Trophoblast cell (in vitro differentiated cells and primary cell): ENCODE results near the gene SNX14.

Source experiments
- DNase-seq, 2 donors: peaks; one replicate each; pipeline ENCODE4 v3.0.0-alpha.2; 2016
- H2AFZ ChIP-seq: 2 replicates; pipeline ENCODE4 v1.6.1; 2013; ENCODE audit warnings: low read length, moderate library complexity, mild to moderate bottlenecking; ENCODE audit not compliant: insufficient read depth, poor library complexity
- H2AK5ac ChIP-seq: 2 replicates; pipeline ENCODE4 v1.6.1; 2013; ENCODE audit warnings: mild to moderate bottlenecking, low read length
- H2BK120ac ChIP-seq: 2 replicates; pipeline ENCODE4 v1.6.1; 2013; ENCODE audit warnings: low read length, mild to moderate bottlenecking, moderate library complexity; ENCODE audit not compliant: insufficient read depth, poor library complexity
- H2BK12ac ChIP-seq: 2 replicates; pipeline ENCODE4 v1.6.1; 2013; ENCODE audit warnings: mild to moderate bottlenecking, low read length, moderate library complexity
- H2BK5ac ChIP-seq: 2 replicates; pipeline ENCODE4 v1.6.1; 2013; ENCODE audit warnings: low read length, low read depth, moderate library complexity, mild to moderate bottlenecking; ENCODE audit not compliant: poor library complexity
- H3K14ac ChIP-seq: 2 replicates; pipeline ENCODE4 v1.6.1; 2013; ENCODE audit warnings: mild to moderate bottlenecking, low read length
- H3K18ac ChIP-seq: 2 replicates; pipeline ENCODE4 v1.6.1; 2013; ENCODE audit warnings: mild to moderate bottlenecking, low read length
- H3K23ac ChIP-seq: 2 replicates; pipeline ENCODE4 v1.6.1; 2013; ENCODE audit warnings: low read length
- H3K27ac ChIP-seq: 2 replicates; pipeline ENCODE4 v1.5.1; 2013; ENCODE audit warnings: low read depth, mild to moderate bottlenecking, inconsistent platforms, low read length, moderate library complexity
- H3K27me3 ChIP-seq: 2 replicates; pipeline ENCODE4 v1.6.1; 2013; ENCODE audit warnings: inconsistent platforms, mild to moderate bottlenecking, low read length, moderate library complexity; ENCODE audit not compliant: insufficient read depth
- H3K36me3 ChIP-seq, 2 experiments: 1 replicate in 1 of 2; 2 replicates in 1 of 2; pipeline ENCODE4 v1.6.1; 2013; ENCODE audit warnings: low read length in 2 of 2, mild to moderate bottlenecking in 2 of 2, moderate library complexity in 1 of 2; ENCODE audit not compliant: insufficient read depth in 2 of 2, control insufficient read depth in 1 of 2
- H3K4ac ChIP-seq: 2 replicates; pipeline ENCODE4 v1.6.1; 2013; ENCODE audit warnings: low read depth, mild to moderate bottlenecking, low read length, moderate library complexity
- H3K4me1 ChIP-seq, 2 experiments: 1 replicate in 1 of 2; 2 replicates in 1 of 2; pipeline ENCODE4 v1.6.1; 2013; ENCODE audit warnings: low read length in 2 of 2, mild to moderate bottlenecking in 2 of 2, moderate library complexity in 1 of 2; ENCODE audit not compliant: insufficient read depth in 2 of 2, control insufficient read depth in 1 of 2
- H3K4me2 ChIP-seq: 2 replicates; pipeline ENCODE4 v1.6.1; 2013; ENCODE audit warnings: inconsistent platforms, mild to moderate bottlenecking, low read length, moderate library complexity
- H3K4me3 ChIP-seq: 2 replicates; pipeline ENCODE4 v1.5.1; 2013; ENCODE audit warnings: mild to moderate bottlenecking, low read depth, low read length, inconsistent platforms
- H3K79me1 ChIP-seq: one replicate; pipeline ENCODE4 v1.6.1; 2013; ENCODE audit warnings: low read length
- H3K79me2 ChIP-seq: 2 replicates; pipeline ENCODE4 v1.6.1; 2013; ENCODE audit warnings: low read length, mild to moderate bottlenecking; ENCODE audit not compliant: control insufficient read depth, insufficient read depth, poor library complexity
- H3K9ac ChIP-seq: 2 replicates; pipeline ENCODE4 v1.6.1; 2013; ENCODE audit warnings: mild to moderate bottlenecking, low read length
- H3K9me3 ChIP-seq: 2 replicates; pipeline ENCODE4 v1.6.1; 2013; ENCODE audit warnings: low read depth, mild to moderate bottlenecking, control low read depth, inconsistent platforms, low read length; ENCODE audit not compliant: insufficient read depth
- H4K12ac ChIP-seq: 2 replicates; pipeline ENCODE4 v1.6.1; 2013; ENCODE audit warnings: low read depth, mild to moderate bottlenecking, low read length, moderate library complexity
- H4K8ac ChIP-seq: 2 replicates; pipeline ENCODE4 v1.6.1; 2013; ENCODE audit warnings: low read depth, mild to moderate bottlenecking, low read length, moderate library complexity
- H4K91ac ChIP-seq: one replicate; pipeline ENCODE4 v1.6.1; 2013; ENCODE audit warnings: low read depth, mild to moderate bottlenecking, low read length, moderate library complexity
- WGBS: extraction: QIAGEN DNeasy Blood & Tissue Kit; methylation state at CpG from one replicate; pipeline ENCODE4 v1.1.7; 2013; ENCODE audit warnings: missing lambda C conversion rate; ENCODE audit not compliant: insufficient read length, insufficient coverage; ENCODE audit errors: extremely low coverage; 5-methylcytosine and 5-hydroxymethylcytosine counted together

Gene SNX14

GRCh38 chr6:85506441-85507093 is 87.1 kb downstream of the SNX14 start:
- Histone ChIP-seq H2BK12ac (no peak overlapping the region), H3K79me1 (no peaks in the 10 kb centered on the region), H3K23ac (no peak overlapping the region), H2BK120ac (no peak overlapping the region), H3K36me3 (peaks cover 0 to 5% of the 10 kb centered on the region in 2 experiments), H3K4me2 (no peak overlapping the region), H4K8ac (no peak overlapping the region), H3K27ac (no peak overlapping the region), H2AK5ac (no peak overlapping the region), H3K18ac (no peak overlapping the region), H2AFZ (no peak overlapping the region), H3K9me3 (no peaks in the 10 kb centered on the region), H3K27me3 (no peaks in the 10 kb centered on the region), H3K14ac (no peak overlapping the region), H4K12ac (no peak overlapping the region), H2BK5ac (no peak overlapping the region), H3K4ac (no peak overlapping the region), H4K91ac (no peak overlapping the region), H3K79me2 (no peaks in the 10 kb centered on the region), H3K9ac (no peak overlapping the region), H3K4me3 (no peak overlapping the region), H3K4me1 (no peaks in the 10 kb centered on the region)
- WGBS = no CpG with 5 or more reads among the region's 8 CpGs
- DNase-seq = no peak

- no peak overlapping the region for H3K23ac ChIP-seq
- no peak overlapping the region for H2AK5ac ChIP-seq
- no peak overlapping the region for H3K14ac ChIP-seq
- no peak overlapping the region for H4K8ac ChIP-seq
- H3K4me1 ChIP-seq = no peaks in the 10 kb centered on the region
- H2AFZ ChIP-seq = no peak overlapping the region
- no peak overlapping the region for H3K4me2 ChIP-seq
- no peak overlapping the region for H2BK120ac ChIP-seq
- no peak overlapping the region for H2BK12ac ChIP-seq
- H3K9me3 ChIP-seq = peaks cover 5% of the 10 kb centered on the region
- no CpG with 5 or more reads among the region's 2 CpGs for WGBS
- H3K4me3 ChIP-seq = no peak overlapping the region
- H3K27me3 ChIP-seq = no peaks in the 10 kb centered on the region
- H3K79me1 ChIP-seq = no peaks in the 10 kb centered on the region
- H3K36me3 ChIP-seq = peaks cover 0 to 3% of the 10 kb centered on the region in 2 experiments
- no peak overlapping the region for H4K91ac ChIP-seq
- no peak overlapping the region for H3K4ac ChIP-seq
- no peak overlapping the region for H4K12ac ChIP-seq
- no peaks in the 10 kb centered on the region for H3K79me2 ChIP-seq
- no peak overlapping the region for H3K18ac ChIP-seq
- no peak for DNase-seq
- no peak overlapping the region for H2BK5ac ChIP-seq
- H3K27ac ChIP-seq = no peak overlapping the region
- no peak overlapping the region for H3K9ac ChIP-seq
These were observed 94.9 kb downstream of the SNX14 start for GRCh38 chr6:85498596-85499258.

GRCh38 chr6:85496856-85497255 is 96.8 kb downstream of the SNX14 start:
- no peaks in the 10 kb centered on the region for H3K4me1 ChIP-seq
- H3K4me3 ChIP-seq = no peak overlapping the region
- no peak overlapping the region for H2BK5ac ChIP-seq
- H3K4ac ChIP-seq = no peak overlapping the region
- no peak overlapping the region for H3K4me2 ChIP-seq
- no peak overlapping the region for H4K8ac ChIP-seq
- H3K9ac ChIP-seq = no peak overlapping the region
- no peak overlapping the region for H4K12ac ChIP-seq
- no peak overlapping the region for H2AK5ac ChIP-seq
- H2AFZ ChIP-seq = no peak overlapping the region
- no peak overlapping the region for H3K18ac ChIP-seq
- H3K14ac ChIP-seq = no peak overlapping the region
- no peak overlapping the region for H2BK120ac ChIP-seq
- peaks cover 5% of the 10 kb centered on the region for H3K9me3 ChIP-seq
- H2BK12ac ChIP-seq = no peak overlapping the region
- peaks cover 0 to 3% of the 10 kb centered on the region in 2 experiments for H3K36me3 ChIP-seq
- H3K23ac ChIP-seq = no peak overlapping the region
- no peak overlapping the region for H4K91ac ChIP-seq
- no peak overlapping the region for H3K27ac ChIP-seq
- DNase-seq = no peak
- no peaks in the 10 kb centered on the region for H3K27me3 ChIP-seq
- whole genome bisulfite sequencing = no CpG with 5 or more reads among the region's 5 CpGs
- H3K79me1 ChIP-seq = no peaks in the 10 kb centered on the region
- no peaks in the 10 kb centered on the region for H3K79me2 ChIP-seq

GRCh38 chr6:85496009-85496579 is 97.6 kb downstream of the SNX14 start:
- Histone ChIP-seq H3K23ac (no peak overlapping the region), H3K4ac (no peak overlapping the region), H2AFZ (no peak overlapping the region), H3K9me3 (peaks cover 5% of the 10 kb centered on the region), H3K4me3 (no peak overlapping the region), H3K4me1 (peaks cover 2% of the 10 kb centered on the region in 2 experiments), H2AK5ac (no peak overlapping the region), H4K12ac (no peak overlapping the region), H3K14ac (no peak overlapping the region), H3K27ac (no peak overlapping the region), H2BK12ac (no peak overlapping the region), H3K4me2 (no peak overlapping the region), H3K79me1 (no peaks in the 10 kb centered on the region), H2BK5ac (no peak overlapping the region), H3K36me3 (peaks cover 0 to 3% of the 10 kb centered on the region in 2 experiments), H4K91ac (no peak overlapping the region), H3K79me2 (no peaks in the 10 kb centered on the region), H3K18ac (no peak overlapping the region), H3K9ac (no peak overlapping the region), H2BK120ac (no peak overlapping the region), H4K8ac (no peak overlapping the region), H3K27me3 (no peaks in the 10 kb centered on the region)
- no CpG with 5 or more reads among the region's 8 CpGs for WGBS
- no peak for DNase-seq
